ENCODE measurements around the gene CMC2.

Gene CMC2

DNA sequence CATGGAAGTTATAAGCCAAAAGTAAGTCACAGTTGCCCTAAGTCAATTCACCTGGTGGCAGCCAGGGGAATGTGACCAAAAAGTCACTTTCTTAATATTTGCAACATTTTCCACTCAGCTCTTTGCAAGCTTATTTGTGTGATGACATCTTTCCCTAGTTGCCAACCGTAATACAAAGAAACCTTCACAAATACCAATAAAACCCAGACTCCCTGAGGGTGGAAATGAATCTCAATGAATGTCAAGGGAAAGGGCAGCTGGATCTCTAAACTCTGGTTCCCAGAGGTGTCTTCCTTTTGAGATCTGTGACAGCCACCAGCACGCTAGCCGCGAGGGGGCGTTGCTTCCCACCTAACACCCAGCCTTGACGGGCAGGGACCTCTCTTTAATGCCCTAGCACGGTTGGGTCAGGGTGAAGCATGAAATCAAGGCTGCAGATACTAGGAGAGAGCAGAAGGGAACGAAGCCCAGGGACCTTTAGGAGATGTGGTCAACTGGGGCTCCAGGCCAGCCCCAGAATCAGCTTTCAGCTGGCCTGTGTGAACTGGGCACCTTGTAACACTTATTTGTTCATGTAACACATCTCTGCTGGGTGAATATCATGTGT is 82.2 kb downstream of the CMC2 start:
- no peak for DNase-seq

DNA sequence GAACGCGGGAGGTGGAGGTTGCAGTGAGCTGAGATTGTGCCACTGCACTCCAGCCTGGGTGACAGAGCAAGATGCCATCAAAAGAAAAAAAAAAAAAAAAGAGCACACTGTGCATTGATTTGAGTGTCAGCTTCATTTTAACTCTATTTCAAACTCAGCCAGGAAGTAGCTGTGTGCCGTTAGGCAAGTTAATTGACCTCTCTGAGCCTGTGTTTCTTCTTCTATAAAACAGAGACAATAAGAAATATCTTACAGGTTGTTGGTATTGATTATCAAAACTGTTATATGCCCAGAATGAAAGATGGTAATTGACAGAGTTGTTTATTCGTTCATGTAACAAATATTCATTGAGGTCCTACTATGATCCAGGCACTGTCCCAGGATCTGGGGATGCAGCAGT is 83.3 kb downstream of the CMC2 start:
- DNase-seq = no peak

Measured in NCI-H510A (cell line).